Hematopoietic multipotent progenitor cell treated with erythropoietin and hydrocortisone succinate and interleukin-3 and kit ligand, for 8 days (in vitro differentiated cells): ENCODE results near the gene DCUN1D1.

Experiments used
- DNase-seq: peaks from one replicate; pipeline ENCODE4 v3.0.0-alpha.2; 2015

DCUN1D1 gene

DNA sequence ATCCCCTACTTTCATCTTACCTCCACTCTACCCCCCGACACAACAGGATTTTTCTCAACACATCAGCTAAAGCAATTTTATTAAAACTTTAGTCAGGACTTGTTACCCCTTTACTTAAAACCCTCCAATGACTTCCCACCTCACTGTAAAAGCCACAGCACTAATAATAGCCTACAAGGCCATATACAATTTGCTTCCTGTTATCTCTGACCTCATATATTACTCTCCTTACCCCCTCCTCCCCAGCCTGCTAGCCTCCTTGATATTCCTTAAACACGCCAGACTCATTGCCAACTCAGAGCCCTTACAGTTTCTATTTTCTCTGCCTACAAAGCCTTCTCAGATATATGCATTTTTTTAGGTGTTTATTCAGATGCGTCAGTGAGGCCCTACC, 54.4 kb downstream of the DCUN1D1 start:
- no peak for DNase-seq

DNA sequence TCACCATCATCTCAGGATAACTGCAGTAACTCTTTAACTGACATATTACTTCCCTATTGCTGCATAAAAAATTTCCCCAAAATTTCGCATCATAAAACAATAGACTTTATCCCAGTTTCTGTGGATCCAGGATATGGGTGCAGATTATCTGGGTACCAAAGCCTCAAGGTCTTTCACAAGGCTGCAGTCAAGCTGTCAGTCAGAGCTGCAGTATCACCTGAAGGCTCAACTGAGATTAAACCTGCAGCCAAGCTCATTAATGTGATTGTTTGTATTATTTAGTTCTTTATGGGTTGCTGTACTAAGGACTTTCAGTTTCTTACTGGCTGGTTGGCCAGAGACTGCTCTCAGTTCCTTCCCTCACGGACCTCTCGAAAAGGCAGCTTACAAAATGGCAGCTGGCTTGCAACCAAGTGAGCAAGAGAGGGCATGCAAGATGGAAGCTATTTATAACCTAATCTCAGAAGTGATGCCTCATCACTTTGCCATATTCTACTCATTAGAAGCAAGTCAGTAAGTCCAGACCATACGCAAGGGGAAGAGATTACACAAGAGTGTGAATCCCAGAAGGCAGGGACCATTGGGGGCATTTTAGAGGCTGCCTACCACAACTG, 54.9 kb downstream of the DCUN1D1 start:
- no peak for DNase-seq

DNA sequence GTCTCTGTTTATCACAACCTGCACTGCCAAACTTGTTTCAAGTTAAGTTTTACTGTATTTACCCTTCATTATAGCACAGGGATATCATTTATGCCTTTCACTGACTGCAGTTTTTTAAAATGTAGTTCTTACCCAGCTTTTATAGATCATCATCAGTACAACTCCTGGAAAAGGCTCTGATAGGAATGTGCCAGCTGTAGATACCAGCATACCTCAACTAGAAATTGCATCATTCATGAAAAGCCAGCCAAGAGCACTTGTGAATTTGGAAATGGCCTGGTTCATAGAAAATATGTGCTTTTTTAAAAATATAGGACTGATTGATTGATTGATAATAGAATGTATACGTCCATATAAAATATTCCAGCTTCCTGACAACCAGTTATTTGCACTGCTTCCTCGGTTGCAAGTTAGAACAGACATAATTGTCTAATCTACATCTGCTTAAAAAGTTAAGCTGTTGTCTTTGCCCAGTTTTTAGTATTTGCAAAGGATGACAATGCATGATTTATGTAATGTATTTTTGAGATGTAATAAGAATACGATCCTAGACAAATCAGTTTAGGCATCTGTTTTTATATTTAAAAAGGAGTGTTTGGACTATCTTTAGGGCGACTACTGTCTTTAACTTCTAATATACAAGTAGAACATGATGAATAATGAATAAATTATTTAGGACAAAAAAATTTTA, 58.5 kb downstream of the DCUN1D1 start:
- peak; percentile 94 for DNase-seq

DNA sequence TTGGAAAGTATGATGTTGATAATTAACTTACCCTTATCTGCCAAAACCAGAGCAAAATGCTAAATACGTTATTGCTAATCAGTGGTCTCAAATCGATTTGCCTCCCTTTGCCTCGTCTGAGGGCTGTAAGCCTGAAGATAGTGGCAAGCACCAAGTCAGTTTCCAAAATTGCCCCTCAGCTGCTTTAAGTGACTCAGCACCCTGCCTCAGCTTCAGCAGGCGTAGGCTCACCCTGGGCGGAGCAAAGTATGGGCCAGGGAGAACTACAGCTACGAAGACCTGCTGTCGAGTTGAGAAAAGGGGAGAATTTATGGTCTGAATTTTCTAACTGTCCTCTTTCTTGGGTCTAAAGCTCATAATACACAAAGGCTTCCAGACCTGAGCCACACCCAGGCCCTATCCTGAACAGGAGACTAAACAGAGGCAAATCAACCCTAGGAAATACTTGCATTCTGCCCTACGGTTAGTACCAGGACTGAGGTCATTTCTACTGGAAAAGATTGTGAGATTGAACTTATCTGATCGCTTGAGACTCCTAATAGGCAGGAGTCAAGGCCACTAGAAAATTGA, 59.7 kb downstream of the DCUN1D1 start:
- peak; percentile 100 for DNase-seq

DNA sequence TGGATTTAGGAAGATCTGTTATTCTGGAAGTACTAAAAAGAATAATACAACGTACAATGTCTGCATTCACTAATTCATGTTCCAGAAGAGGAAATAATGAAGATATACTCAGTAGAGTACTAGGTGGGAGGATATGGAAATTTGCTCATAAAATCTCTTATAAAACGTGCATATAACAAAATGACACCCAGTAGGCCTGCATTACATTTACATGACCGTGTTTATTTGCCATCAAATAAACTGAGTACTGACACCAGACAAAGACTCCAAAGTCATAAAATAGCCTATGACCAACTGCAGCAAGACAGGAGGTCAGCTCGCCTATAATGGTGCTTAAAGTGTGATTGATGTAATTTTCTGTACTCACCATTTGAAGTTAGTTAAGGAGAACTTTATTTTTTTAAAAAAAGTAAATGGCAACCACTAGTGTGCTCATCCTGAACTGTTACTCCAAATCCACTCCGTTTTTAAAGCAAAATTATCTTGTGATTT, 60.4 kb downstream of the DCUN1D1 start:
- no peak for DNase-seq

DNA sequence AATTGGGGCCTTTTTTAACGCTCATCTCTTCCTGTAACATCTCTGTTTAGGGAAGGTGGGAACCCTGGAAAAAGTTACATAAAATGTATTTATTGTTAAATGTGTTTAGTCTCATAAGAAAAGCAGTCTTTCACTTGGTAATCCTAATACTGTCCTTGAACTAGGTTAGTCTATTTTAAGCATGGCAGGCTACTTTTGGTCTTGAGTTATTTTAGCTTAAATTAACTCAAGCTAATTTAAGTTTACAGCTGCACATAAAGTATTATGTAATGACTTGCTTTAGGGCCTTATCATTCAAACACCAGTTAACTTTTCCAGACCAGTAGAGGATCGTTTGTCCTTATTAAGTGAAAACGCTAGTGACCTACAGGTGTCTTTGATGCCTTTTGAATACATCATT, 63.2 kb downstream of the DCUN1D1 start:
- DNase-seq = no peak

DNA sequence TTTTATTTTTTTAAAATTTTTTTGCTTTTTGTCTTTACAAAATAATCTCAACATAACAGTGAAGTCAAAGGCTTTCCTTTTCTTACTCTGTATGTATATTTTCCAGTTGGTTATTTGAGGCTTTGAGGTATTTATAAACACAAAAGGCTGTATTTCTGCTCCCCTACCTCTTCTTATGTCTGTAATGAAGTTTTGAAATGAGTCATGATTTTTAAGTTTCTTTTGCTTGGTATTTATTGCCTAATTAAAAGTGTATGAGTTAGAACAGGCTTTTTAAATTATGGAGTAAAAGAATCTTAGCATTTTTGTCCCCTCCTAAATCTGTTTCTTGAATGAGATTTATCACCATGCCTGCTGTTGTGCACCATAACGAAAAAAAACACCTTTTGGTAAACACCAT, 66.0 kb downstream of the DCUN1D1 start:
- no peak for DNase-seq

DNA sequence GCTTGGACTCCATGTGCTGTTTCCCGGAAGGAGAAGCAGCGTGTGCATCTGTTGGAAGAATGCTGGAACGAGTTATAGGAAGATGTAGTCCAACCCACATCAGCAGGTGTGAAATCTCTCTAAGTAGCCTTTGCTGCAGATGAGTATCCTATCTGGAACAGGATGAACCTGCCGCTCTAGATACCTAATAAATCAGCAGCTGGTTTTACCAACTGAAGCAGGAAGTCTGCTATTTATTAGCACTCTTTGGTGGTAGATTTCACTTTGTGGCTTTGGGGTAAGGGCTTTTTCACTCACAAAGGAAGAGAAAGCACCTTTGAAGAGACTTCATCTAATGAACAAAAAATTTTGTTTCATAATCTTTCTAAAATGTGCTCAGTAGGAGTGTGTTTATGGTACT, 66.4 kb downstream of the DCUN1D1 start:
- peak; percentile 38 for DNase-seq

DNA sequence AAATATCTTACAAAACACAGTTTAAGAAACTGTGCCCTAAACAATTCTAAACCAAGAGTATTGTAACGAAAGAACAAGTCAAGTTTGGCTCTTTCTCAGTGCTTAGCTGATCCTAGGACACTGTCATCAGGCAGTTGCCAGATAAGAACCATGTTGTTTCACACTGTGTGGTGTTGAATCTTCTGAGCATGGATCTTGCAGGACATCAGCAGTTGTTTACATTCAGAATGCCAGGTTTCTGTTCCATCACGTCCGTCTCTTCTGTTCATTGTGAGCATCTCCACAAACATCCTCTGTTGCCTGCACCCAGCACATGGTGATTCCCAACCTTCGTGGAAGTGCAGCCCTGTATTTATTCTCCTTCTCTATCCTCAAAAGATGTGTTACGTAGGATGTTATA, 67.9 kb downstream of the DCUN1D1 start:
- peak; percentile 46 for DNase-seq

DNA sequence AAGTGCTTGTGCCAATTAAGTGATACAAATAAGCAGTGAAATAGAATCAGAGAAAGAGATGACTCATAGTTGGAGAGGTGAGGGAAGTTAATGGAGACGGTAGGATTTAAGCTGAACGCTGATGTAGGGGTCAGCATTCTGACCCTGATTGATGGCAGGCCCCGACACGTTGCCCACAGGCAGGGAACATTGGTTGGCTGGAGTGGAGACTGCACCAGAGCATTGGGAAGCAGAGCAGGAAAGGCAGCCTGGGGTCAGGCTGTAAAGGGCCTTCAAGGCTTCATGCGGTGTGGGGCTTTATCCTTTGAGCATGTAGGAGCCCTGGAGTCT, 68.6 kb downstream of the DCUN1D1 start:
- DNase-seq = no peak

DNA sequence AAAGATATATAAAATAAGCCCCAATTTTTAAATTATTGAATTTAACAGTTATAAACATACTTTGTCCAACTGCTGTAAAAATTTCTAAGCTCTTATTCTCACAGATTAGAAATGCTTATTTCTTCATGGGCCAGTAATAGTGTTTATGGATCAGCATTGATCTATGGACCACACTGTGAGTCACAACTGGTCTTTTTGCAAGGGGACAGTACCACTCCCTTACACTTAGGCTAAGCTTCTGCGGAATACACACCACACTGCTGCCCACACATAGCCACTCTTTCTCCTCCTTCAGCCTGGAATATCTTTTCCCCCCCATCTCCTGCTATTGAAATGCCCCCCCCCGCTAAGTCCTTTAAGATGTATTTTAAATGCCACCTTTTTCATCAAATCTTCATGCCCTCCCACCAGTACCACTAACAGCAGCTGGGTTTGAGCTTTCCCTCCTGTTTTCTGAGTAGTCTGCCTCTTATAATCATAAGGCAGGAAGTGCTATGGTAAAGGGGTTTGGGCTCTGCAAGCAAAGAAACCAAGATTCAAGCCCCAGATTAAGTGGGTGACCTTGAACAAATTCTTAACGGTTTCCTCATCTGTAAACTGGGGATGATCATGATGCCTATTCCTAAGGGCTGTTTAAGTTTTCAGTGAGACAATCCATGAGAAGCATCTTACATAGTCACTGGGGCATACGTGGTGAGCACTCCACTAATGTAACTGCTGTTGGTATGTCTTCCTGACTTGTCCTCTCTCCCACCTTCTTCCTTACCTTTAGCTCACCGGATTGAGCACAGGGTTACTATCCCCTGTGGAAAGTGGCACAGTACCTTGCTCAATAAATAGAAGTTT, 69.2 kb downstream of the DCUN1D1 start:
- DNase-seq = no peak

DNA sequence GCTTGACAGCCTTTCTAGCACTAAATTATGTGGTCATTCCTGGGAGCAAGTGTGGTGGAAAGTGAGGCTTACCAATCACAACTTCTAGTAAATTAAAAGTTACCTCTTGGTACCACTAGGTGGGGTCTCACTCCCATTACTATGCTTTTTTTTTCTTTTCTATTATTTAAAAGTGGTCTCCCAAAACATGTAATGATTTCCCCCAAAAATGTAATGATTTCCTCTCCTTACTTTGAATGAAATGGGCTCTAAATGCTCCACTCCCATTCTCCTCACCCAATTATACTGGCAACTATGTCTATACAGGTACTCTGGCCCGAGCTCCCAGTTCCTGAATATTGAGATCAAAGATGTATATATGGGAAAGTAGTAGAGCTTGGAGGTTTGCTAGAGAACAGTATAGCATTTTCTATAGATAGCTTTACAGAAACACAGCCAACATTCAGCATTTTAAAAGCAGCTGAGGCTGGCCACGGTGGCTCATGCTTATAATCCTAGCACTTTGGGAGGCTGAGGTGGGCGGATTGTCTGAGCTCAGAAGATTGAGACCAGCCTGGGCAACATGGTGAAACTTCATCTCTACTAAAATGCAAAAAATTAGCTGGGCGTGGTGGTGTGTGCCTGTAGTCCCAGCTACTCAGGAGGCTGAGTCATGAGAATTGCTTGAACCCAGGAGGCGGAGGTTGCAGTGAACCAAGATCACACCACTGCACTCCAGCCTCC, 70.9 kb downstream of the DCUN1D1 start:
- DNase-seq = peak; percentile 66

DNA sequence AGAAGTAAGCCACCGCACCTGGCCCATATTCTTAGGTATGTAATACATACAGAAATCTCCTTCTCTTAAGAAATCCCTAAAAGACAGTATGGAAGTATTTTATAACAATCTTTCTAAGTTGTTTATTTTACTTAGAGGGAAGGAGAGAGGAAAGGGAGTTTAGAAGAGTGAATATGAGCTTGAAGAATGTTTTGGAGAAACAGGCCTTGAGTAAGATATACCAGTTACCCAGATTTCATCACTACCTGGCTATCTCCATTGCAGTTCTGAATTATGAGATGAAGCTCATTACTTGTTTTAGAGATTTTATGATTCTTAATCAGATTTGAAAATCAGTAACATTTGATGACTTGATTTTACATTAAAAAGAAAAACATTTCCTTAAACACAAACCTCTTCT, 71.9 kb downstream of the DCUN1D1 start:
- DNase-seq = no peak

DNA sequence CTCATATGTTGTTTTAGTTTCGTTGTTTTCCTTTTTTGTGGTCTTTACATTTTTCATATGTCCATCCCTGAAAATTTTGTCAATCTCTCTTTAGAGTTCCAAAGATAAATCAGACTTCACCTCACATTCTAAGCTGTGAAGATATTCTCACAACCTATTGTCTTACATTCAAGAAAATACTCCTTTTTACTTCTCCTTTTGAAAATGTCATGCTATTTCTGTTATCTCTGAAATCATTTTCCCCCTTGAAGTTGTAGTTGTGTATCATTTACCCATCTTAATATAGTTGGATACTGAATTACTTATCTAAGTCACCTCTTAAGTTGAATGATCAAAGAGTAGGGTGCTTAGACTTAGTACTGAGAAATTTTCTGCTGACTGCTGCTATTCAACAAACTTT, 74.3 kb downstream of the DCUN1D1 start:
- DNase-seq = no peak

DNA sequence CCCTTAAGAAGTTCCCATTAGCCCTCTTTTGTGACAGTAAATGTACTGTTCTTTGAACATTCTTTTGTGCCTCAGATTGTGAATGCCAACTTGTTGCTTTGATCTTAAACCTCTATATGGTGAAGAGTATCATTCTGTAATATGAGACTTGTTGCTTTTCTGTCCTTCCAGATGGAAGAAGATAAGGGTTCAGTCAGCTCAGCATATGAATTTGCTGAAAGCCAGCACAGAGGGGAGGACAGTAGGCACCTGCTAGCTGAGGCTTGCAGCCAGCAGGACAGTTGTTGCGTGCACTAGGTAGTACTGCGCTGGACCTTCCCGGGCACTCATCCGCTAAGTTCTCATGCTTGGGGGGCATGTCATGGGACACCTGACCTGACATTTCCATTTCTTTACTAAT, 74.7 kb downstream of the DCUN1D1 start:
- peak; percentile 25 for DNase-seq

DNA sequence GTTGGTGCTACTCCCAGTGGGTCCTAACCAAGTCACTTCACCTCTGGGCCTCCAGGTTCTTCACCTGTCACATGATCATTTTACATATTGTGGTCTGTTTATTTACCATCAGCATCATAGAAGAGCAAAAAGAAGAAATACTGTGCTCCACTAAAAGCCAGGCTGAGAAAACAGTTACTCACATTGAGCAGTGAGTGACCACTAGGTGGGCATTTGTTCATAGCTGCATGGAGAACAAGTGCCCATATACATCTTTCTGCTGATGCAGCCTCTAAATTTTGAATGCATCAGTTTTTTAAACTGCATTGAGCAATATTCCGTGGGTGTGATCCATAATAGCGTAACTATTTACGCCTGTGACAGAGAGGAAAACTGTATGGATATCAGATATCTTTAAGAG, 76.2 kb downstream of the DCUN1D1 start:
- DNase-seq = no peak

DNA sequence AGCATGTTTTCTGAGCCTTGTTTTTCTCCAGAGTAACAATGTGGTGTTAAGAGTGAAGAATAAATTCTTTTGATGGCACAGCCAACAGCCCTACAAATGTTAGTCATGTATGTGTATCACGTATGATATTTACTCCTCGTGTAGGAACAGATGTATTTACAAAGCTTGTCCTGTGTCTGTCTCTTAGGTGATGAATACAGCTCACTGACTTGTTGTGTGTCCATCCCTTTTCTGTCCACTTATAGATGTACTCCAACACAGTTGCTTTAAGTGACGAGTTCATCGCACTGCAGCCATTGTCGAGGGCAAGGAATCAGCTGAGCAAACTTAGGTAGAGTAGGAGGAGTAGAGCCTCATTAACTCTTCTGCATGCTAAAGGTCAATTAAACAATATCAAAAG, 78.1 kb downstream of the DCUN1D1 start:
- DNase-seq = no peak

DNA sequence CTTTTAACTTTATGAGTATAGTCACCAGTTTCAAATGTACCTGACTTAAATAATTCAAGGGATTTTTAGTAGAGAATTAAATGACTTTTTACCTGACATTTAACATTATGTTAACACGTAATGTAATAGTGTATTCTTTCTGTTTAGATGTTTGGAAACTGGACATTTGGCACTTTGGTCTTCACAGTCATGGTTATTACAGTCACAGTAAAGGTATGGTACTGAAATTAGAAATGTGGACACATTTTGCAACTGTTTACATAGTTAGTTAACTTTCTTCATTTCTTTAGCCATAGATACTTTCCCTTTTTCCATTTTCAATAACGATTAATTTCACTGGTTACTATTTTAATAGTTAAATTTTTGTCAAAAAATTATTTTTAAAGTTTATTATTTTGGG, 83.8 kb downstream of the DCUN1D1 start:
- DNase-seq = no peak

DNA sequence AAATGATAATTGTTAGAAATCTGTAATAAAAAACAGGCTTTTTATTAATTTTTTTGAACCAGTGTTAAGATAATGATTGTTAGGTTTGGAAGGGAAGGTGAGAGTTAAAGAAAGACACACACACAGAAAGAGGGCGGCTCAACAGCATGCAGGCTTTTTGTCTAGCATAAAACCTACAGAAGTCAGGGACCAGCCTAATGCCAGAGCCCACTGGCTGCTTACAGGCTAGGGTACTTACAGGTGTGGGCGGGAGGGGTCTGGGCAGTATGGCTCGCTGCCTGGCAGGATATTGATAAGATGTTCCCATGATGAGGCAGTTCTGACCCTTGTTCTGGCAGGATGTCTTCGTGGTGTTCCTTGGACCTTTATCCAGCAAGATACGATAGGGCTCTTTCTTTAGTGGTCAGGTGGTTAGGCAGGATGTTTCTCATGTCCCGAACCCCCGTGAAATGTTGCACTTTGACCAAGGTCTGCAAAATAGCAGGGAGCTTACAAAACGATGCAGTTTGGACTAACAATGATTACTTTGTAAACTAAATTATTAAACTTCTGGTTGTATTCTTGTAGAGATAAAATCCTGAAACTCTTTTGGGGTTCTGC, 84.7 kb downstream of the DCUN1D1 start:
- peak; percentile 37 for DNase-seq

DNA sequence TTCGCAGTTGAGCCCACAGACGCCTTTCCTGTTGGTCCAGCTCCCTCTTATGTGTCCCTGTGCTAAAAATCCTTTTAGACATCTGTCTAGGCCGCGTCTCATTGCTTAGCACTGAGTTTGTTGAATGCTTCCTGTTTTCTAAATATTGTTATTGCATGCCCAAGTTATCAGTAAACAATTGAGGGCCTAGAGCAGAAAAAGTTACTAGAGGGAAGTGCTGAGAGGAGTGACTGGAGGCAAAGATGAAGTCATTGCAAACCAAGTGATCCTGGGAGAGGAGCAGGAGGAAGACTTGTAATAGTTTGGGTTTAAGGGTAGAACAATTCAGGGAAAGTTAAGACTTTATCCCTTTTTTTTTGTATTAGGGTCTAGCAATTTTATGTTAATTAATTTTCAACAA, 88.1 kb downstream of the DCUN1D1 start:
- no peak for DNase-seq

DNA sequence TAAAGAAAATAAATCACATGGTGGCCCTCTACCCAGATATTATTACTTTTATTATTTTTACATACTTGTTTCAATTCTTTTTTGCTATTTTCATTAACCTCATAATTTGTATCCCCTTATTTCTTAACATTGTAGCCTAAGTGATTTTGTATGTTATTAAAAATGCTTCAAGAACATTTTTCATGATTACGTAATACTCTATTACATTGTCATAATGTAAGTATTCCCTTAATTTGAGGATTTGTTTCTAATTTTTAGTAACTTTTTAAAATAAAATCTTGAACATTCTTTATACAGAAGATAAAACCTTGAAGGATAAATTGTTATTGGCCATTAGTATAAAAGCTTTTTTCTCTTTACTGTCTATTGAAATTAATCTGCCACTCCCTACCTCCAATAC, 89.0 kb downstream of the DCUN1D1 start:
- DNase-seq = no peak

DNA sequence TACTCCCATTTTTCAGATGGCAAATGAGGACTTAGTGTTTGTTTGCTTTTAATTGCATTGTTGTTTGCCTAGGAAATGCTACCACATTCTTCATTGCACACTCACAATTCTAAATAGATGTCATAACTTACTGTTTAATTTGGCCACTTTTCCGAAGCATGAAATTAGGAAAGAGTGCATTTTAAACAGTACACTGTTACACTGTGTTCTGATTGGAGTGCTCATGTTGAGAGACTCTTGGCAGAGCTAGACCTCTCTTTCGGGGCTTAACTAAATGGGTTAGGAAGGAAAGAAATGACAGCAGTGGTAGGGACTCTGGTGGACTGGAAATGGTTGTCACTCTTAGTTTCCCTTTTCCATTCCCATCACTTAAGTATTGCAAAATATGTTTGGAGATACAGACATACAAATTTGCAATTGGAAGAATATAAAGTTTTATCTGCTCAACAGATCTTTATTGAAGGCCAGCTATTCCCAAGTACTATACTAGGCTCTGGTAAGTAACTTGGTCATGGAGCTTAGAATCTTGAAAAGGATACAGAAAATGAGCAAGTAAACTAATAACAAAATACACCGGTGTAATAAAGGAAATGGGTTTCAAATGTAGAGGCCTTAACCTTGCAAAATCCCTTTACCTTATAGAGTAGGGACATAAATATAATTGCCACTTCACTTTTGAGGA, 90.2 kb downstream of the DCUN1D1 start:
- no peak for DNase-seq
